ENCODE measurements around the gene SPATA32.
"Not testable (repeated sequence)": the region's sequence is repeated elsewhere in the genome, so short reads cannot be mapped to it uniquely, and the experiment has no call there.

SPATA32 gene

GRCh38 chr17:45270828-45271418 lies 9.0 kb upstream of the SPATA32 start:
- no peak for DNase-seq

- DNase-seq, result no peak
Observed at GRCh38 chr17:45269912-45270311, 8.0 kb upstream of the SPATA32 start.

GRCh38 chr17:45267436-45268055 lies 5.7 kb upstream of the SPATA32 start:
- no peak for DNase-seq

- no peak for DNase-seq
Observed at GRCh38 chr17:45266372-45266926, 4.6 kb upstream of the SPATA32 start.

- peak; percentile 91 for DNase-seq
Observed at GRCh38 chr17:45265821-45266220, 3.9 kb upstream of the SPATA32 start.

GRCh38 chr17:45264988-45265387 lies 3.1 kb upstream of the SPATA32 start:
- DNase-seq, result no peak

- no peak for DNase-seq
Observed at GRCh38 chr17:45264430-45264829, 2.5 kb upstream of the SPATA32 start.

GRCh38 chr17:45263477-45263860 lies 1.6 kb upstream of the SPATA32 start:
- no peak for DNase-seq

- no peak for DNase-seq
Observed at GRCh38 chr17:45262516-45263476, 902 bp upstream of the SPATA32 start.

GRCh38 chr17:45260204-45260783 lies 1.6 kb downstream of the SPATA32 start:
- no peak for DNase-seq

GRCh38 chr17:45258981-45259380 lies 2.9 kb downstream of the SPATA32 start:
- DNase-seq, result no peak

- no peak for DNase-seq
Observed at GRCh38 chr17:45257115-45257514, 4.8 kb downstream of the SPATA32 start.

GRCh38 chr17:45256114-45256966 lies 5.6 kb downstream of the SPATA32 start:
- no peak for DNase-seq

- no peak for DNase-seq
Observed at GRCh38 chr17:45255358-45255757, 6.5 kb downstream of the SPATA32 start.

- DNase-seq, result no peak
Observed at GRCh38 chr17:45253879-45254278, 8.0 kb downstream of the SPATA32 start.

GRCh38 chr17:45253237-45253636 lies 8.7 kb downstream of the SPATA32 start:
- not testable (repeated sequence) for DNase-seq

GRCh38 chr17:45251931-45252330 lies 10.0 kb downstream of the SPATA32 start:
- no peak for DNase-seq

GRCh38 chr17:45248132-45248957 lies 13.5 kb downstream of the SPATA32 start:
- DNase-seq, result no peak

GRCh38 chr17:45247429-45248131 lies 14.3 kb downstream of the SPATA32 start:
- DNase-seq, result peak; percentile 32

- DNase-seq, result no peak
Observed at GRCh38 chr17:45246861-45247428, 14.9 kb downstream of the SPATA32 start.
